GM21737 (cell line): ENCODE measurements around the gene ZFYVE16.
"Not testable (repeated sequence)": the region's sequence is repeated elsewhere in the genome, so short reads cannot be mapped to it uniquely, and the experiment has no call there.

Experiments
- ATAC-seq: cut with Tn5 transposase; IDR thresholded peaks from one replicate; pipeline ENCODE4 v1.9.1; 2021; ENCODE audit warnings: mild to moderate bottlenecking, moderate library complexity; ENCODE audit not compliant: unreplicated experiment

ZFYVE16 gene

GRCh38 chr5:80409367-80409966, 1.6 kb downstream of the ZFYVE16 start:
- no peak for ATAC-seq

- ATAC-seq: no peak
These were observed 3.8 kb downstream of the ZFYVE16 start for GRCh38 chr5:80411589-80412219.

- no peak for ATAC-seq
These were observed 6.2 kb downstream of the ZFYVE16 start for GRCh38 chr5:80414113-80414512.

- no peak for ATAC-seq
These were observed 10.1 kb downstream of the ZFYVE16 start for GRCh38 chr5:80417973-80418372.

GRCh38 chr5:80424365-80424764, 16.5 kb downstream of the ZFYVE16 start:
- not testable (repeated sequence) for ATAC-seq

GRCh38 chr5:80435476-80435875, 27.6 kb downstream of the ZFYVE16 start:
- no peak for ATAC-seq

GRCh38 chr5:80437326-80437725, 29.5 kb downstream of the ZFYVE16 start:
- ATAC-seq: no peak

GRCh38 chr5:80438739-80439138, 30.9 kb downstream of the ZFYVE16 start:
- no peak for ATAC-seq

GRCh38 chr5:80439213-80439612, 31.3 kb downstream of the ZFYVE16 start:
- ATAC-seq: no peak

- no peak for ATAC-seq
These were observed 34.9 kb downstream of the ZFYVE16 start for GRCh38 chr5:80442742-80443141.

- no peak for ATAC-seq
These were observed 45.5 kb downstream of the ZFYVE16 start for GRCh38 chr5:80453366-80453765.

GRCh38 chr5:80463269-80463668, 55.4 kb downstream of the ZFYVE16 start:
- ATAC-seq: no peak

GRCh38 chr5:80466669-80467485, 59.0 kb downstream of the ZFYVE16 start:
- no peak for ATAC-seq

- ATAC-seq: no peak
These were observed 60.3 kb downstream of the ZFYVE16 start for GRCh38 chr5:80468131-80468530.

- not testable (repeated sequence) for ATAC-seq
These were observed 62.8 kb downstream of the ZFYVE16 start for GRCh38 chr5:80470631-80471030.

GRCh38 chr5:80474929-80475328, 67.1 kb downstream of the ZFYVE16 start:
- ATAC-seq: no peak

- ATAC-seq: no peak
These were observed 71.8 kb downstream of the ZFYVE16 start for GRCh38 chr5:80479713-80480112.

- ATAC-seq: no peak
These were observed 72.5 kb downstream of the ZFYVE16 start for GRCh38 chr5:80480354-80480753.

- ATAC-seq: no peak
These were observed 73.4 kb downstream of the ZFYVE16 start for GRCh38 chr5:80481019-80481893.

GRCh38 chr5:80482578-80482977, 74.7 kb downstream of the ZFYVE16 start:
- no peak for ATAC-seq

GRCh38 chr5:80483636-80484232, 75.9 kb downstream of the ZFYVE16 start:
- no peak for ATAC-seq
